ENCODE data around the gene VWF. TPM values are rescaled to one million over a fixed set of nuclear protein-coding genes. Genes with fewer than 3 reads are reported as not detected.
"Not testable (repeated sequence)": the region's sequence is repeated elsewhere in the genome, so short reads cannot be mapped to it uniquely, and the experiment has no call there.

VWF gene
- total RNA-seq, 6 donors from 2014 or later = 292 to 543 (median 360) TPM

GRCh38 chr12:6141731-6142367 lies 17.4 kb upstream of the VWF start:
- H3K36me3 ChIP-seq; H3K27me3 ChIP-seq; H3K4me3 ChIP-seq; H3K9me3 ChIP-seq; ATAC-seq (ENCODE audit: low FRiP score in 2 of 2): not testable (repeated sequence)
- Histone ChIP-seq H3K27ac (peak overlapping the region; percentile 85 to 87 (median 86)), H3K4me1 (peaks cover 25 to 43% (median 34%) of the 10 kb centered on the region in 4 donors)
- 53 to 73% methylated on average over 5 to 16 of the region's 16 CpGs for WGBS, 2 donors
- peak in 1 of 2 donors; percentile 75 for DNase-seq

GRCh38 chr12:6140651-6141447 lies 16.4 kb upstream of the VWF start:
- no peaks in the 10 kb centered on the region for H3K27me3 ChIP-seq
- H3K9me3 ChIP-seq = no peaks in the 10 kb centered on the region
- H3K4me3 ChIP-seq = no peak overlapping the region
- WGBS, 2 donors = 34 to 40% methylated on average over 8 of the region's 8 CpGs
- no peaks in the 10 kb centered on the region for H3K36me3 ChIP-seq
- ATAC-seq (ENCODE audit: low FRiP score in 2 of 2) (peak; percentile 87 to 88), DNase-seq (peak in 1 of 2 donors; percentile 64)
- peak overlapping the region; percentile 85 to 87 (median 86) for H3K27ac ChIP-seq
- H3K4me1 ChIP-seq = peaks cover 25 to 43% (median 33%) of the 10 kb centered on the region in 4 donors
- TF ChIP-seq POLR2A (IDR thresholded peaks at IDR 0.05) (peak in 1 of 4 donors; percentile 66), POLR2AphosphoS5 (IDR thresholded peaks at IDR 0.05) (peak; percentile 78 to 93), CTCF (IDR thresholded peaks at IDR 0.05) (no peak), EP300 (IDR thresholded peaks at IDR 0.05) (peak in 3 of 4 donors; percentile 41 to 89 (median 87))

GRCh38 chr12:6135071-6135470 lies 10.6 kb upstream of the VWF start:
- WGBS, 2 donors = 28 to 39% methylated on average over 2 of the region's 2 CpGs
- no peak for DNase-seq
- no peak for ATAC-seq (ENCODE audit: low FRiP score in 2 of 2)
- no peak for TF ChIP-seq CTCF (IDR thresholded peaks at IDR 0.05)
- no peak for TF ChIP-seq POLR2AphosphoS5 (IDR thresholded peaks at IDR 0.05)
- no peak for TF ChIP-seq EP300 (IDR thresholded peaks at IDR 0.05)
- no peak for TF ChIP-seq POLR2A (IDR thresholded peaks at IDR 0.05)
- H3K4me1 ChIP-seq = peaks cover 7 to 22% (median 13%) of the 10 kb centered on the region in 4 donors
- no peak overlapping the region for H3K4me3 ChIP-seq
- no peaks in the 10 kb centered on the region for H3K9me3 ChIP-seq
- no peak overlapping the region for H3K27ac ChIP-seq
- no peaks in the 10 kb centered on the region for H3K27me3 ChIP-seq
- H3K36me3 ChIP-seq = no peaks in the 10 kb centered on the region

GRCh38 chr12:6133642-6134041 lies 9.2 kb upstream of the VWF start:
- ATAC-seq (ENCODE audit: low FRiP score in 2 of 2) (no peak), DNase-seq (no peak)
- H3K27me3 ChIP-seq = no peaks in the 10 kb centered on the region
- no peak overlapping the region for H3K27ac ChIP-seq
- 91 to 96% methylated on average over 18 of the region's 18 CpGs for WGBS, 2 donors
- TF ChIP-seq EP300 (IDR thresholded peaks at IDR 0.05) (no peak), POLR2A (IDR thresholded peaks at IDR 0.05) (no peak), CTCF (IDR thresholded peaks at IDR 0.05) (no peak), POLR2AphosphoS5 (IDR thresholded peaks at IDR 0.05) (no peak)
- no peaks in the 10 kb centered on the region for H3K36me3 ChIP-seq
- H3K4me1 ChIP-seq = peaks cover 0 to 12% (median 3%) of the 10 kb centered on the region in 4 donors
- H3K4me3 ChIP-seq = no peak overlapping the region
- H3K9me3 ChIP-seq = no peaks in the 10 kb centered on the region

GRCh38 chr12:6132496-6132895 lies 8.0 kb upstream of the VWF start:
- Histone ChIP-seq H3K4me3 (no peak overlapping the region), H3K27ac (no peak overlapping the region), H3K9me3 (no peaks in the 10 kb centered on the region), H3K27me3 (no peaks in the 10 kb centered on the region), H3K4me1 (peaks cover 0 to 6% (median 0%) of the 10 kb centered on the region in 4 donors), H3K36me3 (no peaks in the 10 kb centered on the region)
- TF ChIP-seq EP300 (IDR thresholded peaks at IDR 0.05) (no peak), POLR2AphosphoS5 (IDR thresholded peaks at IDR 0.05) (no peak), POLR2A (IDR thresholded peaks at IDR 0.05) (no peak), CTCF (IDR thresholded peaks at IDR 0.05) (no peak)
- no peak for ATAC-seq (ENCODE audit: low FRiP score in 2 of 2)
- WGBS, 2 donors = 89 to 93% methylated on average over 7 to 28 of the region's 34 CpGs
- DNase-seq = peak in 1 of 2 donors; percentile 75

All from upper lobe of left lung (tissue), 6 donors.